ENCODE results near the gene CDH23. TPM values are rescaled to one million over a fixed set of nuclear protein-coding genes. Genes with fewer than 3 reads are reported as not detected.

CDH23 gene
- total and polyA plus RNA-seq, 2 donors from 2014 or later = 1.1 to 6.4 TPM

- DNase-seq = no peak
- Histone ChIP-seq H3K36me3 (ENCODE audit: control insufficient read depth in 2 of 3, insufficient read depth in 3 of 3, low read length in 3 of 3) (no peaks in the 10 kb centered on the region), H3K9me3 (ENCODE audit: control insufficient read depth in 2 of 3, insufficient read depth in 1 of 3, low read length in 3 of 3) (no peaks in the 10 kb centered on the region), H3K27ac (ENCODE audit: low read depth in 2 of 2, low read length in 2 of 2) (no peak overlapping the region), H3K4me3 (ENCODE audit: low read length in 3 of 3) (no peak overlapping the region), H3K9ac (ENCODE audit: low read length in 3 of 3) (no peak overlapping the region), H3K4me1 (ENCODE audit: control insufficient read depth in 2 of 3, insufficient read depth in 2 of 3, low read depth in 1 of 3, low read length in 3 of 3) (no peaks in the 10 kb centered on the region), H3K27me3 (ENCODE audit: control insufficient read depth, insufficient read depth, low read length) (no peaks in the 10 kb centered on the region)
- no peak for TF ChIP-seq CTCF (IDR thresholded peaks at IDR 0.05; ENCODE audit: borderline replicate concordance, extremely low read depth, insufficient read depth)
- intact Hi-C loops (cut with DNase I) = no loop called here
- FAIRE-seq = no peak
Measured at GRCh38 chr10:71520042-71520441, 123.3 kb downstream of the CDH23 start.

GRCh38 chr10:71521504-71522441 lies 125.1 kb downstream of the CDH23 start:
- no peak for TF ChIP-seq CTCF (IDR thresholded peaks at IDR 0.05; ENCODE audit: borderline replicate concordance, extremely low read depth, insufficient read depth)
- H3K9ac ChIP-seq (ENCODE audit: low read length in 3 of 3) = no peak overlapping the region
- H3K9me3 ChIP-seq (ENCODE audit: control insufficient read depth in 2 of 3, insufficient read depth in 1 of 3, low read length in 3 of 3) = no peaks in the 10 kb centered on the region
- H3K4me1 ChIP-seq (ENCODE audit: control insufficient read depth in 2 of 3, insufficient read depth in 2 of 3, low read depth in 1 of 3, low read length in 3 of 3) = no peaks in the 10 kb centered on the region
- intact Hi-C loops (cut with DNase I) = no loop called here
- no peaks in the 10 kb centered on the region for H3K27me3 ChIP-seq (ENCODE audit: control insufficient read depth, insufficient read depth, low read length)
- H3K36me3 ChIP-seq (ENCODE audit: control insufficient read depth in 2 of 3, insufficient read depth in 3 of 3, low read length in 3 of 3) = no peaks in the 10 kb centered on the region
- no peak overlapping the region for H3K4me3 ChIP-seq (ENCODE audit: low read length in 3 of 3)
- no peak overlapping the region for H3K27ac ChIP-seq (ENCODE audit: low read depth in 2 of 2, low read length in 2 of 2)
- FAIRE-seq (no peak), DNase-seq (no peak)

- H3K9me3 ChIP-seq (ENCODE audit: control insufficient read depth in 2 of 3, insufficient read depth in 1 of 3, low read length in 3 of 3) = no peaks in the 10 kb centered on the region
- TF ChIP-seq CTCF (IDR thresholded peaks at IDR 0.05; ENCODE audit: borderline replicate concordance, extremely low read depth, insufficient read depth) = no peak
- no peaks in the 10 kb centered on the region for H3K36me3 ChIP-seq (ENCODE audit: control insufficient read depth in 2 of 3, insufficient read depth in 3 of 3, low read length in 3 of 3)
- intact Hi-C loops (cut with DNase I) = no loop called here
- H3K9ac ChIP-seq (ENCODE audit: low read length in 3 of 3) = no peak overlapping the region
- peaks cover 0 to 6% (median 4%) of the 10 kb centered on the region in 3 donors for H3K4me1 ChIP-seq (ENCODE audit: control insufficient read depth in 2 of 3, insufficient read depth in 2 of 3, low read depth in 1 of 3, low read length in 3 of 3)
- DNase-seq (no peak), FAIRE-seq (no peak)
- no peak overlapping the region for H3K4me3 ChIP-seq (ENCODE audit: low read length in 3 of 3)
- no peaks in the 10 kb centered on the region for H3K27me3 ChIP-seq (ENCODE audit: control insufficient read depth, insufficient read depth, low read length)
- H3K27ac ChIP-seq (ENCODE audit: low read depth in 2 of 2, low read length in 2 of 2) = no peak overlapping the region
Measured at GRCh38 chr10:71522442-71523144, 125.9 kb downstream of the CDH23 start.

All from kidney (tissue), 14 donors.